Tibial nerve (tissue), 4 donors: Measurements from ENCODE around the gene YAF2. TPM values are rescaled to one million over a fixed set of nuclear protein-coding genes. Genes with fewer than 3 reads are reported as not detected.

Experiments
- DNase-seq, 2 donors: peaks; one replicate each; pipeline ENCODE4 v3.0.0-alpha.2; 2019; ENCODE audit warnings: low spot score in 2 of 2
- H3K27ac ChIP-seq, 4 donors: fragments of 200-600 bp; sonication (generic) in 3 of 4; one replicate each; pipeline ENCODE4 v1.5.1; 2017 to 2019; ENCODE audit warnings: mild to moderate bottlenecking in 1 of 4
- H3K27me3 ChIP-seq, 2 donors: fragments of 200-600 bp; sonication (generic) in 1 of 2; one replicate each; pipeline versions ENCODE4 v1.5.1 to v1.6.0; 2017 to 2019
- H3K36me3 ChIP-seq, 3 donors: fragments of 200-600 bp; sonication (generic); one replicate each; pipeline ENCODE4 v1.5.1; 2018 to 2019
- H3K4me1 ChIP-seq, 4 donors: fragments of 200-600 bp; sonication (generic) in 3 of 4; one replicate each; pipeline ENCODE4 v1.5.1; 2017 to 2019
- H3K4me3 ChIP-seq, 4 donors: fragments of 200-600 bp; sonication (generic) in 3 of 4; one replicate each; pipeline ENCODE4 v1.5.1; 2017 to 2019; ENCODE audit warnings: mild to moderate bottlenecking in 1 of 4, moderate library complexity in 1 of 4
- H3K9me3 ChIP-seq, 4 donors: fragments of 200-600 bp; sonication (generic) in 3 of 4; one replicate each; pipeline ENCODE4 v1.5.1; 2017 to 2019
- CTCF ChIP-seq, 5 experiments: fragments of 200-600 bp in 3 of 5; fragments of 450-650 bp in 2 of 5; sonication (generic) in 3 of 5; IDR thresholded peaks; one replicate each; pipeline ENCODE4 v1.5.1; 2016 to 2019; ENCODE audit warnings: antibody characterized with exemption in 5 of 5, mild to moderate bottlenecking in 3 of 5, moderate library complexity in 2 of 5
- EP300 ChIP-seq, 2 donors: sonication (generic); formaldehyde crosslinking; IDR thresholded peaks; one replicate each; pipeline ENCODE4 v1.6.1; 2017; ENCODE audit warnings: antibody characterized with exemption in 2 of 2, mild to moderate bottlenecking in 1 of 2
- POLR2A ChIP-seq, 2 donors: fragments of 450-650 bp; IDR thresholded peaks; one replicate each; pipeline ENCODE4 v1.6.1; 2017; ENCODE audit warnings: antibody characterized with exemption in 2 of 2, mild to moderate bottlenecking in 2 of 2, moderate library complexity in 2 of 2
- WGBS, 2 donors: methylation state at CpG; one replicate each; pipeline ENCODE4 v1.1.5; 2018; 5-methylcytosine and 5-hydroxymethylcytosine counted together
- total RNA-seq, 4 donors: library from RNA; depleted of rRNA; stranded (reverse); fragments of >200 nt; gene quantifications; one replicate each; pipeline ENCODE4 v1.1.0, GENCODE V29; 2016

Gene YAF2
- total RNA-seq, 4 donors from 2014 or later, result 25.7 to 66.0 (median 38.7) TPM

- H3K4me1 ChIP-seq, result peaks cover 0 to 26% (median 5%) of the 10 kb centered on the region in 4 donors
- no peaks in the 10 kb centered on the region for H3K36me3 ChIP-seq
- peak overlapping the region in 3 of 4 donors; percentile 74 to 89 (median 86) for H3K27ac ChIP-seq
- H3K4me3 ChIP-seq, result peak overlapping the region; percentile 33 to 69 (median 67)
- no peak for TF ChIP-seq EP300 (IDR thresholded peaks at IDR 0.05)
- TF ChIP-seq POLR2A (IDR thresholded peaks at IDR 0.05), result no peak
- no peak for TF ChIP-seq CTCF (IDR thresholded peaks at IDR 0.05)
- no peak for DNase-seq
- WGBS, 2 donors, result 12% methylated on average over 12 of the region's 12 CpGs
- no peaks in the 10 kb centered on the region for H3K9me3 ChIP-seq
- H3K27me3 ChIP-seq, result no peaks in the 10 kb centered on the region
These were observed 94.4 kb downstream of the YAF2 start for GRCh38 chr12:42143452-42144157.

GRCh38 chr12:42141981-42142606, 96.0 kb downstream of the YAF2 start:
- Histone ChIP-seq H3K4me1 (peaks cover 0 to 26% (median 5%) of the 10 kb centered on the region in 4 donors), H3K27me3 (no peaks in the 10 kb centered on the region), H3K9me3 (no peaks in the 10 kb centered on the region), H3K27ac (no peak overlapping the region), H3K36me3 (no peaks in the 10 kb centered on the region), H3K4me3 (no peak overlapping the region)
- TF ChIP-seq POLR2A (IDR thresholded peaks at IDR 0.05), result no peak
- no peak for DNase-seq
- WGBS, 2 donors, result 87 to 91% methylated on average over 3 of the region's 3 CpGs

GRCh38 chr12:42140901-42141300, 97.1 kb downstream of the YAF2 start:
- peaks cover 0 to 26% (median 5%) of the 10 kb centered on the region in 4 donors for H3K4me1 ChIP-seq
- DNase-seq, result no peak
- no peaks in the 10 kb centered on the region for H3K36me3 ChIP-seq
- no peaks in the 10 kb centered on the region for H3K9me3 ChIP-seq
- TF ChIP-seq EP300 (IDR thresholded peaks at IDR 0.05) (no peak), POLR2A (IDR thresholded peaks at IDR 0.05) (no peak), CTCF (IDR thresholded peaks at IDR 0.05) (no peak)
- no peaks in the 10 kb centered on the region for H3K27me3 ChIP-seq
- 50 to 55% methylated on average over 3 of the region's 3 CpGs for WGBS, 2 donors
- H3K27ac ChIP-seq, result no peak overlapping the region
- no peak overlapping the region for H3K4me3 ChIP-seq

DNA sequence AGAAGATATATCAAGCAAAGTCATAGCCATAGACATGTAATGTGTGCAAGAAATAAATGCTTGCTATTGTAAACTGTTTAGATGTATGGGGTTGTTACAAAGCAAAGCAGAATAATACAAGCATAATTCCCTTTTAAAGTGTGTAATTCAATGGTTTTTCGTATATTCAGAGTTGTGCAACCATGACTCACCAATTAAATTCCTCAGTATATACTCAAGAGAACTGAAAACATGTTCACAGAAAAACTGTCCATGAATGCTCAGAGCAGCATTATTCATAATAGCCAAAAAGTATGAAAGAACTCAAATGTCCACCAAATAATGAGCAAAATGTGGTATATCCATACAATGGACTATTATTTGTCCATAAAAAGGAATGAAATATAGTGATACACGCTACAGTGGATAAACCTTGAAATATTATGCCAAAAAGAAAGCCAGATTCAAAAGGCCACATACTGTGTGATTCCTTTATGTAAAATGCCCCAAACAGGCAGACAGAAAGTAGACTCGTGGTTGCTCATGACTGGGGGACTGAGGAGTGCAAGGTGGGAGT, 102.7 kb downstream of the YAF2 start:
- H3K27ac ChIP-seq, result no peak overlapping the region
- no peaks in the 10 kb centered on the region for H3K27me3 ChIP-seq
- H3K4me1 ChIP-seq, result peaks cover 0 to 21% (median 2%) of the 10 kb centered on the region in 4 donors
- DNase-seq, result no peak
- H3K9me3 ChIP-seq, result no peaks in the 10 kb centered on the region
- no peak for TF ChIP-seq POLR2A (IDR thresholded peaks at IDR 0.05)
- no peak for TF ChIP-seq EP300 (IDR thresholded peaks at IDR 0.05)
- no peak for TF ChIP-seq CTCF (IDR thresholded peaks at IDR 0.05)
- no peaks in the 10 kb centered on the region for H3K36me3 ChIP-seq
- H3K4me3 ChIP-seq, result no peak overlapping the region
- WGBS, 2 donors, result 46 to 56% methylated on average over 3 of the region's 3 CpGs

- no peak for DNase-seq
- peaks cover 0 to 29% (median 2%) of the 10 kb centered on the region in 4 donors for H3K4me1 ChIP-seq
- no peak overlapping the region for H3K27ac ChIP-seq
- no peaks in the 10 kb centered on the region for H3K9me3 ChIP-seq
- 38 to 47% methylated on average over 4 of the region's 4 CpGs for WGBS, 2 donors
- H3K36me3 ChIP-seq, result no peaks in the 10 kb centered on the region
- TF ChIP-seq CTCF (IDR thresholded peaks at IDR 0.05) (no peak), POLR2A (IDR thresholded peaks at IDR 0.05) (no peak), EP300 (IDR thresholded peaks at IDR 0.05) (no peak)
- no peaks in the 10 kb centered on the region for H3K27me3 ChIP-seq
- no peak overlapping the region for H3K4me3 ChIP-seq
These were observed 107.2 kb downstream of the YAF2 start for GRCh38 chr12:42130672-42131402.
